ENCODE data around the gene LIX1L.
A peak's percentile ranks its signal among the peaks of the same experiment; 100 is the strongest.

Gene LIX1L

GRCh38 chr1:145965119-145965744 lies 7.4 kb upstream of the LIX1L start:
- H3K9ac ChIP-seq (ENCODE audit: low read length): peak overlapping the region; percentile 76
- no peaks in the 10 kb centered on the region for H3K9me3 ChIP-seq (ENCODE audit: control insufficient read depth, low read length)
- peak overlapping the region; percentile 15 for H3K4me3 ChIP-seq (ENCODE audit: low read length)
- H3K27me3 ChIP-seq (ENCODE audit: control insufficient read depth, insufficient read depth, low read length): peaks cover 21% of the 10 kb centered on the region
- no peaks in the 10 kb centered on the region for H3K36me3 ChIP-seq (ENCODE audit: control insufficient read depth, insufficient read depth, low read length)
- peaks cover 41% of the 10 kb centered on the region for H3K4me1 ChIP-seq (ENCODE audit: control insufficient read depth, insufficient read depth, low read length)

DNA sequence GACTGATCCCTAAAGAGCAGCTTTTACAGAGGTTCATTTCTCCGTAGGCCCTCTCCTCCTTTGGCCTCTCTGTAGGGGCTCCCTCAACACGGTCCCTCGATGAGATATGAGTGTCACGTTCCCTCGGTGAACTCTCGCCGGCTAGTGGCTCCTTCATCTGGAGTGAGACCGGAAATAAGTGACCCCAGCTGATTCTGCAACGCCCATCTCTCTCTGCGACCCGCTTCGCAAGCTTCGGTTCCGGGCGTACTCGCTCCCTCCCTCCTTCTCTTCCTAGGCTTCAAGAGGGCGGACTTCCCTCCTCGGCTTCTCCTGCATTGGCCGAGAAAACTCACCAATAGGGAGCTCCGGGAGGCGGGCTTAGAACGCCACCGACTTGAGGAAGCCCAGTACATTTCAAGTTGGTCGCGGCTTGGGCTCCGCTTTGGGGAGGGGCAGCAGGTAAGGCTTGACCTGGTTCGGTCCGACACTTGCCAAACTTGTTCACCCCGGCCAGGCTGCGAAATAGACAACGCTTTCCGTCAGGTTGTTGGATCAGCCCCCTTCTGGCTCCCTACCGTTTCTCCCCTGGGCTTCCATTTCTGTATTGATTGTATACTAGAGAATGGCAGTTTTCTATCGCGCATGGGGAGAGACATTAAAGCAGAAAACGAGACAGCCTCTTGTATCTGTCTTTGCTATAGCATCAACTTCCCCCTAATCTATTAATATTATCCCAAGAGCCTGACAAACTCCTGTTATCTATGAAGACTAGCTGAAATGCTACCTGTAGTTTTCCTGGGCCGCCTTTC lies 6.7 kb upstream of the LIX1L start, which contains the start of the genes ANKRD34A and POLR3GL:
Gene ANKRD34A, minus strand, starts transcription at position 248 of the 791 bp plus-strand sequence. CDS start 2,816 bp downstream, outside the sequence.
Gene POLR3GL, plus strand, starts transcription at position 363 of the 791 bp plus-strand sequence. CDS start 10,176 bp downstream, outside the sequence.
- no peaks in the 10 kb centered on the region for H3K36me3 ChIP-seq (ENCODE audit: control insufficient read depth, insufficient read depth, low read length)
- H3K4me1 ChIP-seq (ENCODE audit: control insufficient read depth, insufficient read depth, low read length): peaks cover 41% of the 10 kb centered on the region
- H3K9ac ChIP-seq (ENCODE audit: low read length): peak within 1 kb of the TSS; percentile 76
- no peaks in the 10 kb centered on the region for H3K9me3 ChIP-seq (ENCODE audit: control insufficient read depth, low read length)
- H3K27me3 ChIP-seq (ENCODE audit: control insufficient read depth, insufficient read depth, low read length): peaks cover 28% of the 10 kb centered on the region
- H3K4me3 ChIP-seq (ENCODE audit: low read length): peak within 1 kb of the TSS; percentile 15

DNA sequence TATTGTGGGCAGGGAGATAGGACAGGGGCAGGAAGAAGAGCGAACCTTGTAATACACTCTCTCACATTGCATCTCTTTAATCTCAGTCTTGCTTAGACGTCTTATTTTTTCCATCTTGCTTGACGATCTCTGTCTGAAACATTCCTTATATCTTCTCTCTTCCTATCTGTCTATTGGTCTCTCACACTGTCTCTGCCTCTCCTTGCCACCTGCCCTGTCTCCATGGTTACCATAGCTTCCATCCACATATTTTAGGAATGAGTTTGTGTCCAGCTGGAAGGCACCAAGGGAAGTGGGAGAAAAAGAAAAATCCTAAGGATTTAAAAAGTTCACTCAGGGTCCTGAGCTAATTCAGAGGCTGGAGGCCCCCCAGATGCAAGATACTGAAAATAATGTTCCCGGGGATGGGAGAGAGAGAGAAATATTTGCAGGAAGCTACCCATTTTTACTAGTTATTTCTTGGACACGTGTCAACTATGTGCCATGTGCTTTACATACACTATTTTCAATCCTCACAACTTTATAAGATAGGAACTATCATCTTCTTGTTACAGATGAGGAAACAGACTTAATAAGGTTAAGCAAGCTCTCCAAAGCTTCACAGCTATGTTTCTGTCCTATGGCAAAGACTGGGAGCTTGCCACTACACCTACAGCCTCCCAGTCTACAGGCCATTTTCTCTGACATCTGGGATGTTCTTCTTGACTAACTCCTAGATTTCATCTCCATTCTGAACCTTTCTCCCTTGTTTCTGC lies 5.6 kb upstream of the LIX1L start:
- peak overlapping the region; percentile 76 for H3K9ac ChIP-seq (ENCODE audit: low read length)
- peaks cover 41% of the 10 kb centered on the region for H3K4me1 ChIP-seq (ENCODE audit: control insufficient read depth, insufficient read depth, low read length)
- H3K4me3 ChIP-seq (ENCODE audit: low read length): peak overlapping the region; percentile 15
- H3K36me3 ChIP-seq (ENCODE audit: control insufficient read depth, insufficient read depth, low read length): no peaks in the 10 kb centered on the region
- H3K27me3 ChIP-seq (ENCODE audit: control insufficient read depth, insufficient read depth, low read length): peaks cover 34% of the 10 kb centered on the region
- no peaks in the 10 kb centered on the region for H3K9me3 ChIP-seq (ENCODE audit: control insufficient read depth, low read length)

DNA sequence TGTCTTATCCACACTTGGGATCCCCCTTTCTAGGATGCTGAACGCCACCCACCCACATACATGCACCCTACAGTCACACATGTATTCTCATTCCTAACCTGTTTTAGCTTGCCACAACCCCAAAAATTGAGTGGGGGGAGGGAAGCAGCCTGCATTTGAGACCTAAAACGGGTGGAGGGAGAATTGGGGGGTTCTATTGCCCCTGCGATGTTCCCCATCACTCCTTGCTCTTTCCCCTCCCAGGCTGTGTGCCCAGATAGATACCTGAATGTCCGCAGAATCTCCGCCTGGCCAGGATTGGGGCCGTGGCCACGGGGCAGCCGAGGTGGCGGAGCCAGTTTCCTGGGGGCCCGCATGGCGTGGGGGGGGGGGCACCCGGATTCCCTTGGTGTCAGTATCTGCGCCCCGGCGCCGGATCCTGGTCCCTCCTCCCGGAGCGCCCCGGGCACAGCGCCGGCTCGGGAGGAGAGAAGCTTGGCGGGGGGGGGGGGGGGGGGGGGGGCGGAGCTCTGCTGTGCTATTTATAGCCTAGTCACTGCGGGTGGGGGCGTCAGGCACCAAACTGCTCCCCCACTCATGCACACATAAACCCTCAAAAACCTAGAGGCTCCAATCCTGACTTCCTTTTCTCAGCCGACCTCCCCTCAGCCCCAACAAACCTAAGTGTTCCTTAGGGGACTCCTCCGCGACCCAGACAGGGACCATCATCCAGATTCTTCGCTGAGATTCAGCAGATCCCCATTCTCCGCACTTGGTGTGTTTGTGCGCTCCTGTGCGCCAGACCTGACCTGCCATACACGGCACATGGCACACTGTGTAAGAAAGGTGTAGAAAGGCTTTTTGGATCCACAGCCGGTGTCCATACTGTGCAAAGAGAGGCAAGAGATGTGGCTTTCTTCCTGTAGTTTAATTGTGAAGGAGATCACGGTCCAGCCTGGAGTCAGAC lies 4.6 kb upstream of the LIX1L start:
- Histone ChIP-seq H3K4me1 (ENCODE audit: control insufficient read depth, insufficient read depth, low read length) (peaks cover 41% of the 10 kb centered on the region), H3K27me3 (ENCODE audit: control insufficient read depth, insufficient read depth, low read length) (peaks cover 34% of the 10 kb centered on the region), H3K4me3 (ENCODE audit: low read length) (peak overlapping the region; percentile 11), H3K9ac (ENCODE audit: low read length) (peak overlapping the region; percentile 51), H3K36me3 (ENCODE audit: control insufficient read depth, insufficient read depth, low read length) (no peaks in the 10 kb centered on the region), H3K9me3 (ENCODE audit: control insufficient read depth, low read length) (no peaks in the 10 kb centered on the region)

GRCh38 chr1:145961425-145962156 lies 3.8 kb upstream of the LIX1L start:
- Histone ChIP-seq H3K4me1 (ENCODE audit: control insufficient read depth, insufficient read depth, low read length) (peaks cover 41% of the 10 kb centered on the region), H3K27me3 (ENCODE audit: control insufficient read depth, insufficient read depth, low read length) (peaks cover 34% of the 10 kb centered on the region), H3K9ac (ENCODE audit: low read length) (peak overlapping the region; percentile 51), H3K4me3 (ENCODE audit: low read length) (peak overlapping the region; percentile 52), H3K9me3 (ENCODE audit: control insufficient read depth, low read length) (no peaks in the 10 kb centered on the region), H3K36me3 (ENCODE audit: control insufficient read depth, insufficient read depth, low read length) (no peaks in the 10 kb centered on the region)

GRCh38 chr1:145961109-145961424 lies 3.2 kb upstream of the LIX1L start:
- Histone ChIP-seq H3K9ac (ENCODE audit: low read length) (peak overlapping the region; percentile 51), H3K4me1 (ENCODE audit: control insufficient read depth, insufficient read depth, low read length) (peaks cover 41% of the 10 kb centered on the region), H3K27me3 (ENCODE audit: control insufficient read depth, insufficient read depth, low read length) (peaks cover 34% of the 10 kb centered on the region), H3K9me3 (ENCODE audit: control insufficient read depth, low read length) (no peaks in the 10 kb centered on the region), H3K36me3 (ENCODE audit: control insufficient read depth, insufficient read depth, low read length) (no peaks in the 10 kb centered on the region), H3K4me3 (ENCODE audit: low read length) (peak overlapping the region; percentile 52)

GRCh38 chr1:145960468-145961108 lies 2.8 kb upstream of the LIX1L start:
- peak overlapping the region; percentile 51 for H3K9ac ChIP-seq (ENCODE audit: low read length)
- H3K36me3 ChIP-seq (ENCODE audit: control insufficient read depth, insufficient read depth, low read length): no peaks in the 10 kb centered on the region
- H3K27me3 ChIP-seq (ENCODE audit: control insufficient read depth, insufficient read depth, low read length): peaks cover 34% of the 10 kb centered on the region
- no peaks in the 10 kb centered on the region for H3K9me3 ChIP-seq (ENCODE audit: control insufficient read depth, low read length)
- peaks cover 43% of the 10 kb centered on the region for H3K4me1 ChIP-seq (ENCODE audit: control insufficient read depth, insufficient read depth, low read length)
- H3K4me3 ChIP-seq (ENCODE audit: low read length): peak overlapping the region; percentile 52

DNA sequence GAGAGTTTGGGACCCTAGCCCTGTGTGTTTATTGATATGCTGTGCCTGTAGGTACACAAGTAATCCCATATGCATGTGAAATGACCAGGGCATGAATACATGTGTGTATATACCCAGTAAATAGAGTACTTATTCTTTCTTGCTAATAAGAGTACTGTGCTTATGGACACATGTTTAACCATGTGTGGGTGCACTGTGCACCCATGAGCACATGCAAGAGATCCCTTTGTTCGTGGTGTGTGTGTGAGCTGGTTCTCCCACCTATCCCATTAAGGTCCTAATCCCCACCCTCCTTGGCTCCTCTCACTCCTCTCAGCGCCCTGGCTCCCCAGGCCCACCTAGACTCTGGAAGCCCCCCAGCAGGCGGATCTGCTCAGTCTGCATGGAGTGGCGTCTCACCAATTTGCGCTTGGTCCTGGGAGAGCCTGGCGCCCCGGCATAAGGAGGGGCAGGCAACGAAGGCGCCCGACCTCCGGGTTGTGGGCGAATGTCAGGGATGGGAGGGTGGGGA lies 2.2 kb upstream of the LIX1L start:
- peaks cover 40% of the 10 kb centered on the region for H3K4me1 ChIP-seq (ENCODE audit: control insufficient read depth, insufficient read depth, low read length)

DNA sequence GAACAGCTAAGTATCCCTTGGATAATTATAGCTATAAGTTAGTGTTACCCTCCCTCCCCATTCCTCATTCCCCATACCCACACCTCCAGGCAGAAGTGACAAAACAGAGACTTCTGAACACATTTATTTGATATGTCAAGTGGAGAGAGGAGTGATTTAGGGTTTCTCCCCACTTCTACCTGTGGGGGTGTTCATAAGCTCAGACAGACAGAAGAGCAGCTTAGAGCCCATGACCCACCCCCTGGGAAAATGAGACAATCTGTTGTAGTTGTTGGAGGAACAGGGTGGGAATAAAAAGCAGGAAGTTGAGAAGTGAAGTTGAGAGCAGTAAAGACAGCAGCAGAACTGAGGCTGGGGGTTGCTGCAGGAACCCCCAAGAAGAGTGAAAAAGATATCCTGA lies 1.5 kb upstream of the LIX1L start:
- Histone ChIP-seq H3K27me3 (ENCODE audit: control insufficient read depth, insufficient read depth, low read length) (peaks cover 34% of the 10 kb centered on the region), H3K4me1 (ENCODE audit: control insufficient read depth, insufficient read depth, low read length) (peaks cover 46% of the 10 kb centered on the region)

More for the DNA sequence above, 2.2 kb upstream of the LIX1L start:
- H3K27me3 ChIP-seq (ENCODE audit: control insufficient read depth, insufficient read depth, low read length): peaks cover 34% of the 10 kb centered on the region
- no peak overlapping the region for H3K4me3 ChIP-seq (ENCODE audit: low read length)
- H3K9me3 ChIP-seq (ENCODE audit: control insufficient read depth, low read length): no peaks in the 10 kb centered on the region
- no peaks in the 10 kb centered on the region for H3K36me3 ChIP-seq (ENCODE audit: control insufficient read depth, insufficient read depth, low read length)
- no peak overlapping the region for H3K9ac ChIP-seq (ENCODE audit: low read length)

GRCh38 chr1:145958734-145959133 lies 917 bp upstream of the LIX1L start:
- H3K4me1 ChIP-seq (ENCODE audit: control insufficient read depth, insufficient read depth, low read length): peaks cover 43% of the 10 kb centered on the region

More for the DNA sequence above, 1.5 kb upstream of the LIX1L start:
- Histone ChIP-seq H3K4me3 (ENCODE audit: low read length) (no peak overlapping the region), H3K36me3 (ENCODE audit: control insufficient read depth, insufficient read depth, low read length) (no peaks in the 10 kb centered on the region), H3K9me3 (ENCODE audit: control insufficient read depth, low read length) (no peaks in the 10 kb centered on the region), H3K9ac (ENCODE audit: low read length) (no peak overlapping the region)

More at GRCh38 chr1:145958734-145959133, 917 bp upstream of the LIX1L start:
- Histone ChIP-seq H3K27me3 (ENCODE audit: control insufficient read depth, insufficient read depth, low read length) (peaks cover 34% of the 10 kb centered on the region), H3K36me3 (ENCODE audit: control insufficient read depth, insufficient read depth, low read length) (no peaks in the 10 kb centered on the region), H3K9ac (ENCODE audit: low read length) (no peak overlapping the region), H3K4me3 (ENCODE audit: low read length) (no peak overlapping the region), H3K9me3 (ENCODE audit: control insufficient read depth, low read length) (no peaks in the 10 kb centered on the region)

All from mucosa of stomach (tissue), 1 donor.